Measurements from ENCODE around the gene MASP2. TPM values are rescaled to one million over a fixed set of nuclear protein-coding genes. Genes with fewer than 3 reads are reported as not detected.

The MASP2 gene
- total RNA-seq, 1 donor from 2014 or later, result not detected

DNA sequence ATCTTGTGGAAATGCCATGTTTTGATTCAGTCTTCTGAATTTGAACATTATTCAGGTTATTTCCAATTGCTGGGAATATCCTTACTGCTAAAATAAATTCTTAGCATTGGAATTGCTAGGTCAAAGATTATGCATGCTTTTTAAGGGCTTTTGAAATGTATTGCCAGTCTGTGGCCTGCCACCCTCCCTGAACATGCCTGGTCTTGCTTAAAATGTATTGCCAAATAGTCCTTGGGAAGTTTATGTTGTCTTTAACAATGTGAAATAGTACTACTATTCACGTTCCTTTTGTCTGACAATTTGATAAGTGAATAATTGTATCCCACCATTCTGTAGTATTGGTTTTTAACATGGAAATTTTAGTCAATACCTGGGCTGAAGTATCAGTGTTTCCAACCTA lies 21.0 kb downstream of the MASP2 start:
- Mint-ChIP-seq H3K27me3 (ENCODE audit: unreplicated experiment) (peaks cover 2% of the 10 kb centered on the region), H3K4me3 (ENCODE audit: unreplicated experiment) (no peak overlapping the region), H3K4me1 (ENCODE audit: unreplicated experiment) (no peaks in the 10 kb centered on the region), H3K9me3 (ENCODE audit: unreplicated experiment) (no peaks in the 10 kb centered on the region), H3K27ac (ENCODE audit: unreplicated experiment) (no peak overlapping the region), H3K36me3 (ENCODE audit: low read depth, unreplicated experiment) (peaks cover 42% of the 10 kb centered on the region)
- TF ChIP-seq, protein P1, sequence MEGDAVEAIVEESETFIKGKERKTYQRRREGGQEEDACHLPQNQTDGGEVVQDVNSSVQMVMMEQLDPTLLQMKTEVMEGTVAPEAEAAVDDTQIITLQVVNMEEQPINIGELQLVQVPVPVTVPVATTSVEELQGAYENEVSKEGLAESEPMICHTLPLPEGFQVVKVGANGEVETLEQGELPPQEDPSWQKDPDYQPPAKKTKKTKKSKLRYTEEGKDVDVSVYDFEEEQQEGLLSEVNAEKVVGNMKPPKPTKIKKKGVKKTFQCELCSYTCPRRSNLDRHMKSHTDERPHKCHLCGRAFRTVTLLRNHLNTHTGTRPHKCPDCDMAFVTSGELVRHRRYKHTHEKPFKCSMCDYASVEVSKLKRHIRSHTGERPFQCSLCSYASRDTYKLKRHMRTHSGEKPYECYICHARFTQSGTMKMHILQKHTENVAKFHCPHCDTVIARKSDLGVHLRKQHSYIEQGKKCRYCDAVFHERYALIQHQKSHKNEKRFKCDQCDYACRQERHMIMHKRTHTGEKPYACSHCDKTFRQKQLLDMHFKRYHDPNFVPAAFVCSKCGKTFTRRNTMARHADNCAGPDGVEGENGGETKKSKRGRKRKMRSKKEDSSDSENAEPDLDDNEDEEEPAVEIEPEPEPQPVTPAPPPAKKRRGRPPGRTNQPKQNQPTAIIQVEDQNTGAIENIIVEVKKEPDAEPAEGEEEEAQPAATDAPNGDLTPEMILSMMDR (IDR thresholded peaks at IDR 0.05; ENCODE audit: unreplicated experiment), result no peak
- no peak for DNase-seq (ENCODE audit: low spot score)

DNA sequence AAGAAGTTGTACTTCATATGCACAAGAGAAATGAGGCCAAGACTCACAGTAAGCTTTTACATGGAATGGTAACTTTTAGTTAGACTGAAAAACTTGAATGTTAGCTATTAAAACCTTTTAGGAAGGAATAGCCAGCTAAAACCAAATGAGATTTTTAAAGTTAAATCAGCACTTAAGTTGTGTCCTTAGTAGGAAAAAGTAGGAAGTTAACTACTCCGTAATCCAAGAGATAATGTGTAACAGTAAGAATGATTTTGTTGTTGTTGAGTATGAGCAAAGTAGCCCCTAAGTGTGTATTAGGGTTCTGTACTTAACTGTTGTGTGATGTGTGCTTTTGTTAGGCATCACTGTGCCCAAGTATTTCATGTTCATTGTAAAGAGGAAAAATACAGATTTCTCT lies 21.4 kb downstream of the MASP2 start:
- Mint-ChIP-seq H3K27ac (ENCODE audit: unreplicated experiment) (no peak overlapping the region), H3K27me3 (ENCODE audit: unreplicated experiment) (peaks cover 2% of the 10 kb centered on the region), H3K36me3 (ENCODE audit: low read depth, unreplicated experiment) (peaks cover 40% of the 10 kb centered on the region), H3K9me3 (ENCODE audit: unreplicated experiment) (no peaks in the 10 kb centered on the region), H3K4me3 (ENCODE audit: unreplicated experiment) (no peak overlapping the region), H3K4me1 (ENCODE audit: unreplicated experiment) (no peaks in the 10 kb centered on the region)
- no peak for DNase-seq (ENCODE audit: low spot score)
- TF ChIP-seq, protein P1 (IDR thresholded peaks at IDR 0.05; ENCODE audit: unreplicated experiment), result no peak

DNA sequence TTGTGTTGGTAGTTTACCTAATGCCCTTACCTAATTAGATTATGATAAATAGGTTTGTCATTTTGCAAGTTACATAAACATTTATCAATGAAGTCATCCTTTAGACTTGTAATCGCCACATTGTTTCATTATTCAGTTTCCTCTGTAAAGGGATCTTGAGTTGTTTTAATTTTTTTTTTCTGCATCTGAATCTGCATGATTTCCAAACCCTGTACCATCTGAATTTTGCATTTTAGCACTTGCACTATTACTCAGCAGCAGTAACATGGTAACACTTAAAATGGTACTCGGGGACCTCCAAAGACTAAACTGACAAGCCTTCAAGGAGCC lies 22.2 kb downstream of the MASP2 start:
- H3K27me3 Mint-ChIP-seq (ENCODE audit: unreplicated experiment), result peaks cover 2% of the 10 kb centered on the region
- TF ChIP-seq, protein P1 (IDR thresholded peaks at IDR 0.05; ENCODE audit: unreplicated experiment), result no peak
- H3K36me3 Mint-ChIP-seq (ENCODE audit: low read depth, unreplicated experiment), result peaks cover 43% of the 10 kb centered on the region
- no peak overlapping the region for H3K4me3 Mint-ChIP-seq (ENCODE audit: unreplicated experiment)
- DNase-seq (ENCODE audit: low spot score), result no peak
- no peaks in the 10 kb centered on the region for H3K4me1 Mint-ChIP-seq (ENCODE audit: unreplicated experiment)
- no peak overlapping the region for H3K27ac Mint-ChIP-seq (ENCODE audit: unreplicated experiment)
- H3K9me3 Mint-ChIP-seq (ENCODE audit: unreplicated experiment), result no peaks in the 10 kb centered on the region

DNA sequence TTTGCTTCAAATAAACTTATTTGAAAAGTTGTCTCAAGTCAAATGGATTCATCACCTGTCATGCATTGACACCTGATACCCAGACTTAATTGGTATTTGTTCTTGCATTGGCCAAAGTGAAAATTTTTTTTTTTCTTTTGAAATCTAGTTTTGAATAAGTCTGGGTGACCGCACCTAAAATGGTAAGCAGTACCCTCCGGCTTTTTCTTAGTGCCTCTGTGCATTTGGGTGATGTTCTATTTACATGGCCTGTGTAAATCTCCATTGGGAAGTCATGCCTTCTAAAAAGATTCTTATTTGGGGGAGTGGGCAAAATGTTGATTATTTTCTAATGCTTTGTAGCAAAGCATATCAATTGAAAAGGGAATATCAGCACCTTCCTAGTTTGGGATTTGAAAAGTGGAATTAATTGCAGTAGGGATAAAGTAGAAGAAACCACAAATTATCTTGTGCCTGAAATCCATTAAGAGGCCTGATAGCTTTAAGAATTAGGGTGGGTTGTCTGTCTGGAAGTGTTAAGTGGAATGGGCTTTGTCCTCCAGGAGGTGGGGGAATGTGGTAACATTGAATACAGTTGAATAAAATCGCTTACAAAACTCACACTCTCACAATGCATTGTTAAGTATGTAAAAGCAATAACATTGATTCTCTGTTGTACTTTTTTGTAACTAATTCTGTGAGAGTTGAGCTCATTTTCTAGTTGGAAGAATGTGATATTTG lies 22.7 kb downstream of the MASP2 start:
- H3K27me3 Mint-ChIP-seq (ENCODE audit: unreplicated experiment), result peaks cover 2% of the 10 kb centered on the region
- no peaks in the 10 kb centered on the region for H3K4me1 Mint-ChIP-seq (ENCODE audit: unreplicated experiment)
- TF ChIP-seq, protein P1 (IDR thresholded peaks at IDR 0.05; ENCODE audit: unreplicated experiment), result no peak
- H3K27ac Mint-ChIP-seq (ENCODE audit: unreplicated experiment), result no peak overlapping the region
- no peaks in the 10 kb centered on the region for H3K9me3 Mint-ChIP-seq (ENCODE audit: unreplicated experiment)
- H3K36me3 Mint-ChIP-seq (ENCODE audit: low read depth, unreplicated experiment), result peaks cover 43% of the 10 kb centered on the region
- no peak for DNase-seq (ENCODE audit: low spot score)
- no peak overlapping the region for H3K4me3 Mint-ChIP-seq (ENCODE audit: unreplicated experiment)

DNA sequence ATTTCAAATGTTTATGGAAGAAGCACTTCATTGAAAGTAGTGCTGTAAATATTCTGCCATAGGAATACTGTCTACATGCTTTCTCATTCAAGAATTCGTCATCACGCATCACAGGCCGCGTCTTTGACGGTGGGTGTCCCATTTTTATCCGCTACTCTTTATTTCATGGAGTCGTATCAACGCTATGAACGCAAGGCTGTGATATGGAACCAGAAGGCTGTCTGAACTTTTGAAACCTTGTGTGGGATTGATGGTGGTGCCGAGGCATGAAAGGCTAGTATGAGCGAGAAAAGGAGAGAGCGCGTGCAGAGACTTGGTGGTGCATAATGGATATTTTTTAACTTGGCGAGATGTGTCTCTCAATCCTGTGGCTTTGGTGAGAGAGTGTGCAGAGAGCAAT lies 23.8 kb downstream of the MASP2 start:
- Mint-ChIP-seq H3K27me3 (ENCODE audit: unreplicated experiment) (peaks cover 2% of the 10 kb centered on the region), H3K36me3 (ENCODE audit: low read depth, unreplicated experiment) (peaks cover 50% of the 10 kb centered on the region)

More for the DNA sequence above, 23.8 kb downstream of the MASP2 start:
- Mint-ChIP-seq H3K4me1 (ENCODE audit: unreplicated experiment) (no peaks in the 10 kb centered on the region), H3K9me3 (ENCODE audit: unreplicated experiment) (no peaks in the 10 kb centered on the region), H3K4me3 (ENCODE audit: unreplicated experiment) (peak overlapping the region; percentile 4), H3K27ac (ENCODE audit: unreplicated experiment) (no peak overlapping the region)
- DNase-seq (ENCODE audit: low spot score), result no peak
- TF ChIP-seq, protein P1 (IDR thresholded peaks at IDR 0.05; ENCODE audit: unreplicated experiment), result no peak
